GM21381 (cell line): Measurements from ENCODE around the gene TNFRSF12A.

ENCODE experiments used
- ATAC-seq: cut with Tn5 transposase; IDR thresholded peaks from one replicate; pipeline ENCODE4 v1.9.1; 2021; ENCODE audit warnings: mild to moderate bottlenecking, moderate library complexity; ENCODE audit not compliant: unreplicated experiment

Gene TNFRSF12A

GRCh38 chr16:2985893-2986355 is 34.2 kb upstream of the TNFRSF12A start:
- ATAC-seq = no peak

- ATAC-seq = no peak
Observed at GRCh38 chr16:2986623-2987188, 33.5 kb upstream of the TNFRSF12A start.

- ATAC-seq = no peak
Observed at GRCh38 chr16:2987286-2987685, 32.9 kb upstream of the TNFRSF12A start.

GRCh38 chr16:2987833-2988232 is 32.3 kb upstream of the TNFRSF12A start:
- no peak for ATAC-seq

GRCh38 chr16:2988590-2989099 is 31.5 kb upstream of the TNFRSF12A start:
- no peak for ATAC-seq

GRCh38 chr16:2990891-2991290 is 29.3 kb upstream of the TNFRSF12A start:
- ATAC-seq = no peak

GRCh38 chr16:2991566-2992261 is 28.5 kb upstream of the TNFRSF12A start:
- no peak for ATAC-seq

GRCh38 chr16:2992383-2993081 is 27.6 kb upstream of the TNFRSF12A start:
- ATAC-seq = no peak

GRCh38 chr16:2996298-2996697 is 23.9 kb upstream of the TNFRSF12A start:
- ATAC-seq = no peak

- no peak for ATAC-seq
Observed at GRCh38 chr16:2999929-3000328, 20.2 kb upstream of the TNFRSF12A start.

GRCh38 chr16:3000540-3000939 is 19.6 kb upstream of the TNFRSF12A start:
- no peak for ATAC-seq

GRCh38 chr16:3001316-3001715 is 18.9 kb upstream of the TNFRSF12A start:
- ATAC-seq = no peak

GRCh38 chr16:3003582-3004270 is 16.4 kb upstream of the TNFRSF12A start:
- ATAC-seq = peak; percentile 88

GRCh38 chr16:3004319-3004718 is 15.8 kb upstream of the TNFRSF12A start:
- ATAC-seq = no peak

- ATAC-seq = no peak
Observed at GRCh38 chr16:3004781-3005284, 15.3 kb upstream of the TNFRSF12A start.

GRCh38 chr16:3007059-3007956 is 12.9 kb upstream of the TNFRSF12A start:
- ATAC-seq = no peak

GRCh38 chr16:3007957-3008689 is 12.0 kb upstream of the TNFRSF12A start:
- no peak for ATAC-seq

- no peak for ATAC-seq
Observed at GRCh38 chr16:3008690-3009037, 11.5 kb upstream of the TNFRSF12A start.

- no peak for ATAC-seq
Observed at GRCh38 chr16:3009568-3010390, 10.4 kb upstream of the TNFRSF12A start.
